D721Med (cell line): Measurements from ENCODE around the gene DHRS3.

Source experiments
- DNase-seq: peaks from one replicate; pipeline ENCODE4 v3.0.0; 2011; ENCODE audit warnings: low spot score; ENCODE audit not compliant: insufficient read length
- FAIRE-seq: peaks from 2 replicates; lab custom pipeline; 2011; peaks lifted over from hg19 to GRCh38; lab: Jason Lieb, UNC
- CTCF ChIP-seq: IDR thresholded peaks from 2 replicates; pipeline ENCODE4 v1.5.1; 2012; ENCODE audit warnings: mild to moderate bottlenecking, control low read depth; ENCODE audit not compliant: insufficient read depth; ENCODE audit errors: missing control alignments

The DHRS3 gene

GRCh38 chr1:12583484-12583883 lies 34.5 kb downstream of the DHRS3 start:
- DNase-seq (no peak), FAIRE-seq (no peak)
- no peak for TF ChIP-seq CTCF

- no peak for TF ChIP-seq CTCF
- DNase-seq (no peak), FAIRE-seq (no peak)
Measured at GRCh38 chr1:12582649-12583048, 35.4 kb downstream of the DHRS3 start.

- FAIRE-seq (no peak), DNase-seq (no peak)
- no peak for TF ChIP-seq CTCF
Measured at GRCh38 chr1:12581179-12581578, 36.8 kb downstream of the DHRS3 start.

GRCh38 chr1:12580054-12580887 lies 37.7 kb downstream of the DHRS3 start:
- DNase-seq (no peak), FAIRE-seq (no peak)
- TF ChIP-seq CTCF, result no peak

- DNase-seq (no peak), FAIRE-seq (no peak)
- no peak for TF ChIP-seq CTCF
Measured at GRCh38 chr1:12578860-12579422, 39.1 kb downstream of the DHRS3 start.

GRCh38 chr1:12577020-12577419 lies 41.0 kb downstream of the DHRS3 start:
- no peak for TF ChIP-seq CTCF
- no peak for DNase-seq
- no peak for FAIRE-seq

GRCh38 chr1:12574757-12575139 lies 43.3 kb downstream of the DHRS3 start:
- no peak for FAIRE-seq
- DNase-seq, result no peak
- TF ChIP-seq CTCF, result no peak
